Endothelial cell of umbilical vein (primary cell): ENCODE measurements around the gene GARIN5A. TPM values are rescaled to one million over a fixed set of nuclear protein-coding genes. Genes with fewer than 3 reads are reported as not detected.

Experiments used
- BruUV-seq: library from RNA; stranded (reverse); fragments of 400-500 nt; replicated peaks from 2 replicates; lab custom pipeline; 2021; lab: Mats Ljungman, UMichigan
- CTCF ChIA-PET: fragments of 300-600, 350-600 bp; sonication (Branson Sonifier 250); formaldehyde crosslinking; loops from one replicate; lab custom pipeline; 2021; ENCODE audit warnings: antibody characterized with exemption, inconsistent platforms; lab: Charles Lee
- POLR2A ChIA-PET: fragments of 300-600, 350-600 bp; sonication (Branson Sonifier 250); formaldehyde crosslinking; loops from one replicate; lab custom pipeline; 2021; ENCODE audit warnings: antibody characterized with exemption, inconsistent platforms; lab: Charles Lee
- DNase-seq: peaks from one replicate; pipeline ENCODE4 v3.0.0-alpha.2; 2011; ENCODE audit warnings: low read depth, low spot score
- FAIRE-seq: peaks from 2 replicates; lab custom pipeline; 2011; peaks lifted over from hg19 to GRCh38; lab: Jason Lieb, UNC
- H2AFZ ChIP-seq: 2 replicates; pipeline ENCODE4 v1.6.0; 2012; ENCODE audit warnings: low read depth, low read length, control low read depth, inconsistent platforms
- H3K27ac ChIP-seq: 2 replicates; pipeline ENCODE4 v1.5.1; 2011; ENCODE audit warnings: low read depth, mild to moderate bottlenecking, control low read depth, low read length, moderate library complexity; ENCODE audit not compliant: insufficient read depth
- H3K27me3 ChIP-seq, 2 experiments: 2 replicates each; pipeline versions ENCODE4 v1.6.0 to v1.6.1; 2011; ENCODE audit warnings: low read length in 2 of 2, mixed read lengths in 1 of 2; ENCODE audit not compliant: control insufficient read depth in 2 of 2, insufficient read depth in 2 of 2
- H3K36me3 ChIP-seq, 2 experiments: 2 replicates in 1 of 2; 3 replicates in 1 of 2; pipeline ENCODE4 v1.5.1; 2011; ENCODE audit warnings: low read length in 2 of 2, mild to moderate bottlenecking in 1 of 2, moderate library complexity in 1 of 2; ENCODE audit not compliant: control insufficient read depth in 2 of 2, insufficient read depth in 2 of 2; ENCODE audit errors: extremely low read depth in 1 of 2
- H3K4me1 ChIP-seq: 3 replicates; pipeline ENCODE4 v1.5.1; 2011; ENCODE audit warnings: mild to moderate bottlenecking, low read length; ENCODE audit not compliant: control insufficient read depth, insufficient read depth; ENCODE audit errors: extremely low read depth
- H3K4me2 ChIP-seq: 2 replicates; pipeline ENCODE4 v1.6.1; 2011; ENCODE audit warnings: low read length, control low read depth, mixed read lengths; ENCODE audit not compliant: insufficient read depth
- H3K4me3 ChIP-seq, 3 experiments: fragments of 200-600 bp in 1 of 3; sonication (generic), shearing (Covaris generic) in 1 of 3; replicated peaks in 1 of 3; 2 replicates each; pipeline ENCODE4 v1.5.1; 2011 to 2016; ENCODE audit warnings: control low read depth in 3 of 3, low read length in 3 of 3, mild to moderate bottlenecking in 2 of 3, inconsistent platforms in 1 of 3, low read depth in 1 of 3, moderate library complexity in 1 of 3; ENCODE audit not compliant: insufficient read depth in 1 of 3
- H3K79me2 ChIP-seq: 2 replicates; pipeline ENCODE4 v1.6.0; 2012; ENCODE audit warnings: low read length, inconsistent platforms; ENCODE audit not compliant: control insufficient read depth, insufficient read depth
- H3K9ac ChIP-seq: replicated peaks from 2 replicates; pipeline ENCODE3; 2011; ENCODE audit warnings: low read length, control low read depth; ENCODE audit not compliant: insufficient read depth; ENCODE audit errors: extremely low read depth
- H3K9me1 ChIP-seq: replicated peaks from 3 replicates; pipeline ENCODE4 v1.6.0; 2011; ENCODE audit warnings: mild to moderate bottlenecking, low read length; ENCODE audit not compliant: control insufficient read depth, insufficient read depth; ENCODE audit errors: extremely low read depth
- H3K9me3 ChIP-seq: replicated peaks from 2 replicates; pipeline ENCODE4 v1.5.1; 2012; ENCODE audit warnings: low read length, inconsistent platforms; ENCODE audit not compliant: control insufficient read depth, insufficient read depth
- H4K20me1 ChIP-seq: replicated peaks from 2 replicates; pipeline ENCODE3; 2011; ENCODE audit warnings: mild to moderate bottlenecking, low read length; ENCODE audit not compliant: control insufficient read depth, insufficient read depth; ENCODE audit errors: extremely low read depth
- EZH2 ChIP-seq: IDR thresholded peaks from 2 replicates; pipeline ENCODE4 v1.6.1; 2012; ENCODE audit warnings: borderline replicate concordance, low read depth, mild to moderate bottlenecking, moderate library complexity, low read length, inconsistent platforms; ENCODE audit not compliant: severe bottlenecking
- FOS ChIP-seq: IDR thresholded peaks from 2 replicates; pipeline ENCODE4 v1.6.1; 2011; ENCODE audit warnings: mild to moderate bottlenecking, low read length, moderate library complexity, borderline replicate concordance; ENCODE audit not compliant: insufficient read depth
- GATA2 ChIP-seq: IDR thresholded peaks from 2 replicates; pipeline ENCODE4 v1.7.0; 2011; ENCODE audit warnings: low read depth, mild to moderate bottlenecking, moderate library complexity, mixed read lengths, low read length; ENCODE audit not compliant: insufficient read length, insufficient read depth
- JUN ChIP-seq: IDR thresholded peaks from 2 replicates; pipeline ENCODE4 v1.6.1; 2011; ENCODE audit warnings: borderline replicate concordance, low read depth; ENCODE audit not compliant: insufficient read length, insufficient read depth
- MAX ChIP-seq: IDR thresholded peaks from 2 replicates; pipeline ENCODE4 v1.6.1; 2011; ENCODE audit not compliant: insufficient read depth, insufficient read length
- MYC ChIP-seq: IDR thresholded peaks from one replicate; pipeline ENCODE4 v1.6.1; 2011; ENCODE audit warnings: mild to moderate bottlenecking, low read depth, low read length
- POLR2A ChIP-seq: IDR thresholded peaks from 2 replicates; pipeline ENCODE4 v1.6.1; 2012; ENCODE audit warnings: low read depth, mild to moderate bottlenecking, control low read depth, low read length
- POLR2AphosphoS5 ChIP-seq: IDR thresholded peaks from 2 replicates; pipeline ENCODE4 v1.6.1; 2012; ENCODE audit warnings: low read depth, mild to moderate bottlenecking, control low read depth, low read length, moderate library complexity; ENCODE audit not compliant: insufficient read depth
- dilution Hi-C: fragments of 300-500 bp; cut with MboI; formaldehyde crosslinking; loops from one replicate; pipeline ENCODE4 v1.15.0; 2019; ENCODE audit warnings: low sequenced_read_pairs; ENCODE audit not compliant: extremely low pct_ligation_motif_present
- intact Hi-C: fragments of 100-400 bp; cut with micrococcal nuclease; formaldehyde crosslinking; loops from one replicate; pipeline ENCODE4 v1.10.0; 2022
- polyA plus RNA-seq, 4 experiments: library from polyadenylated mRNA; depleted of rRNA in 3 of 4; stranded (reverse) in 3 of 4; unstranded in 1 of 4; fragments of >200 nt; gene quantifications; 2 replicates each; pipeline versions ENCODE4 v1.2.1 to v1.2.3, GENCODE V29; 2011 to 2012; ENCODE audit warnings: missing spikeins in 1 of 4
- total RNA-seq: library from RNA; stranded (reverse); gene quantifications from 2 replicates; pipeline ENCODE4 v1.2.3, GENCODE V29; 2021
- TF ChIP-seq, protein P1 (sequence below), 2 donors: IDR thresholded peaks; 1 replicate in 1 of 2; 2 replicates in 1 of 2; pipeline ENCODE4 v1.5.1; 2011; ENCODE audit warnings: low read length in 2 of 2, mild to moderate bottlenecking in 2 of 2, moderate library complexity in 2 of 2, control low read depth in 1 of 2, inconsistent platforms in 1 of 2, low read depth in 1 of 2; ENCODE audit not compliant: insufficient read depth in 1 of 2; ENCODE audit errors: extremely low read depth in 1 of 2

Gene GARIN5A
- total and polyA plus RNA-seq, 2 donors (not counting 3 experiments of a cell fraction or from before 2014, with no cell fraction given): 0.44 to 0.76 TPM

DNA sequence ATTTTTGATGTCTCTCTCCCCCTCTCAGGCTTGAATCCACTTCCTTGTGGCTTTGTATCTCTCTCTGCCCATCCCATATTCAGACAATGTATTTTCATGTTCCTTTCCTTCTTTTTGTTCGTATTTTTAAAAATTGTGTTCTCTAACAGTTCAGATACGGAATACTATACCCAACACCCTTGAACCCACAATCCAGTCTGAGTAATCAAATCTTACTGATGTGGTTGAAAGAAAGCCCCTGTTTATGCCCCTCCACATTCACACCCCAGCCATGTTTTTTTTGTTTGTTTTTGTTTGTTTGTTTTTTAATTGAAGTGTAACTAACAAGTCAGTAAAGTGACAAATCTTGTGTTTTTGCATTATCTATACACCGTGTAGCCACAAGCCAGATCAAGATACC lies 56.5 kb downstream of the GARIN5A start:
- H3K4me2 ChIP-seq: no peak overlapping the region
- dilution Hi-C loops: no loop called here
- H3K79me2 ChIP-seq: no peaks in the 10 kb centered on the region
- H3K36me3 ChIP-seq: no peaks in the 10 kb centered on the region
- TF ChIP-seq MYC (no peak), POLR2A (no peak), EZH2 (no peak)
- TF ChIP-seq, protein P1, sequence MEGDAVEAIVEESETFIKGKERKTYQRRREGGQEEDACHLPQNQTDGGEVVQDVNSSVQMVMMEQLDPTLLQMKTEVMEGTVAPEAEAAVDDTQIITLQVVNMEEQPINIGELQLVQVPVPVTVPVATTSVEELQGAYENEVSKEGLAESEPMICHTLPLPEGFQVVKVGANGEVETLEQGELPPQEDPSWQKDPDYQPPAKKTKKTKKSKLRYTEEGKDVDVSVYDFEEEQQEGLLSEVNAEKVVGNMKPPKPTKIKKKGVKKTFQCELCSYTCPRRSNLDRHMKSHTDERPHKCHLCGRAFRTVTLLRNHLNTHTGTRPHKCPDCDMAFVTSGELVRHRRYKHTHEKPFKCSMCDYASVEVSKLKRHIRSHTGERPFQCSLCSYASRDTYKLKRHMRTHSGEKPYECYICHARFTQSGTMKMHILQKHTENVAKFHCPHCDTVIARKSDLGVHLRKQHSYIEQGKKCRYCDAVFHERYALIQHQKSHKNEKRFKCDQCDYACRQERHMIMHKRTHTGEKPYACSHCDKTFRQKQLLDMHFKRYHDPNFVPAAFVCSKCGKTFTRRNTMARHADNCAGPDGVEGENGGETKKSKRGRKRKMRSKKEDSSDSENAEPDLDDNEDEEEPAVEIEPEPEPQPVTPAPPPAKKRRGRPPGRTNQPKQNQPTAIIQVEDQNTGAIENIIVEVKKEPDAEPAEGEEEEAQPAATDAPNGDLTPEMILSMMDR (IDR thresholded peaks at IDR 0.05; ENCODE audit: extremely low read depth in 1 of 2, insufficient read depth in 1 of 2, low read depth in 1 of 2, low read length in 2 of 2): no peak
- H3K9ac ChIP-seq: no peak overlapping the region
- no peaks in the 10 kb centered on the region for H4K20me1 ChIP-seq
- no peaks in the 10 kb centered on the region for H3K9me3 ChIP-seq
- H3K27ac ChIP-seq: no peak overlapping the region
- no peaks in the 10 kb centered on the region for H3K4me1 ChIP-seq
- BruUV-seq: no TSS peak
- no peaks in the 10 kb centered on the region for H3K9me1 ChIP-seq
- intact Hi-C loops: no loop called here
- ChIA-PET CTCF (interaction anchor here (1.6 kb wide), 1 partner anchor 52 kb away, joined by 3 read pairs; no protein-coding TSS in a partner anchor), POLR2A (no interaction called here)
- H2AFZ ChIP-seq: no peak overlapping the region
- no peak for FAIRE-seq
- DNase-seq: no peak
- H3K4me3 ChIP-seq: no peak overlapping the region
- peaks cover 15 to 21% of the 10 kb centered on the region in 2 experiments for H3K27me3 ChIP-seq

- TF ChIP-seq MAX (no peak), POLR2AphosphoS5 (no peak), MYC (no peak), GATA2 (no peak), FOS (no peak), JUN (no peak), EZH2 (no peak), POLR2A (no peak)
- TF ChIP-seq, protein P1 (IDR thresholded peaks at IDR 0.05; ENCODE audit: extremely low read depth in 1 of 2, insufficient read depth in 1 of 2, low read depth in 1 of 2, low read length in 2 of 2): no peak
- ChIA-PET POLR2A (no interaction called here), CTCF (interaction anchor here (1.6 kb wide), 1 partner anchor 51 kb away, joined by 3 read pairs; no protein-coding TSS in a partner anchor)
- H3K4me2 ChIP-seq: no peak overlapping the region
- intact Hi-C loops (no loop called here), dilution Hi-C loops (no loop called here)
- H4K20me1 ChIP-seq: no peaks in the 10 kb centered on the region
- no TSS peak for BruUV-seq
- no peaks in the 10 kb centered on the region for H3K36me3 ChIP-seq
- no peak overlapping the region for H3K4me3 ChIP-seq
- H2AFZ ChIP-seq: no peak overlapping the region
- DNase-seq (no peak), FAIRE-seq (no peak)
- no peaks in the 10 kb centered on the region for H3K4me1 ChIP-seq
- H3K27ac ChIP-seq: no peak overlapping the region
- no peaks in the 10 kb centered on the region for H3K79me2 ChIP-seq
- no peaks in the 10 kb centered on the region for H3K9me1 ChIP-seq
- peaks cover 15 to 21% of the 10 kb centered on the region in 2 experiments for H3K27me3 ChIP-seq
- no peaks in the 10 kb centered on the region for H3K9me3 ChIP-seq
- H3K9ac ChIP-seq: no peak overlapping the region
These were observed 57.0 kb downstream of the GARIN5A start for GRCh38 chr19:50419580-50420035.
